GM08714 (cell line): ENCODE data around the gene RSPRY1.
A peak's percentile ranks its signal among the peaks of the same experiment; 100 is the strongest.

Source experiments
- H3K4me3 ChIP-seq: fragments of 200-500 bp; sonication (Bioruptor generic); 2 replicates; pipeline ENCODE4 v1.5.1; 2014; ENCODE audit warnings: mild to moderate bottlenecking, low read length, inconsistent platforms
- ZNF274 ChIP-seq: IDR thresholded peaks from 2 replicates; pipeline ENCODE4 v1.6.1; 2012; ENCODE audit warnings: mild to moderate bottlenecking, low read depth, low read length

The RSPRY1 gene

GRCh38 chr16:57284209-57284951 is 98.3 kb downstream of the RSPRY1 start, which contains the start of gene PLLP:
TSS of gene PLLP (minus strand) at chr16:57284672. CDS start at chr16:57284540, 132 bp downstream.
- TF ChIP-seq ZNF274 = no peak
- peak within 1 kb of the TSS; percentile 45; the same call in 1 of the 2 replicates for H3K4me3 ChIP-seq

GRCh38 chr16:57284952-57285363 is 98.8 kb downstream of the RSPRY1 start:
- TF ChIP-seq ZNF274 = no peak
- H3K4me3 ChIP-seq = peak overlapping the region; percentile 45; the same call in 1 of the 2 replicates

- TF ChIP-seq ZNF274 = no peak
- no peak overlapping the region for H3K4me3 ChIP-seq
Measured at GRCh38 chr16:57285379-57285778, 99.2 kb downstream of the RSPRY1 start.

GRCh38 chr16:57289391-57290257 is 103.5 kb downstream of the RSPRY1 start:
- no peak for TF ChIP-seq ZNF274
- no peak overlapping the region for H3K4me3 ChIP-seq
